ENCODE results near the gene LRP8.

Gene LRP8

DNA sequence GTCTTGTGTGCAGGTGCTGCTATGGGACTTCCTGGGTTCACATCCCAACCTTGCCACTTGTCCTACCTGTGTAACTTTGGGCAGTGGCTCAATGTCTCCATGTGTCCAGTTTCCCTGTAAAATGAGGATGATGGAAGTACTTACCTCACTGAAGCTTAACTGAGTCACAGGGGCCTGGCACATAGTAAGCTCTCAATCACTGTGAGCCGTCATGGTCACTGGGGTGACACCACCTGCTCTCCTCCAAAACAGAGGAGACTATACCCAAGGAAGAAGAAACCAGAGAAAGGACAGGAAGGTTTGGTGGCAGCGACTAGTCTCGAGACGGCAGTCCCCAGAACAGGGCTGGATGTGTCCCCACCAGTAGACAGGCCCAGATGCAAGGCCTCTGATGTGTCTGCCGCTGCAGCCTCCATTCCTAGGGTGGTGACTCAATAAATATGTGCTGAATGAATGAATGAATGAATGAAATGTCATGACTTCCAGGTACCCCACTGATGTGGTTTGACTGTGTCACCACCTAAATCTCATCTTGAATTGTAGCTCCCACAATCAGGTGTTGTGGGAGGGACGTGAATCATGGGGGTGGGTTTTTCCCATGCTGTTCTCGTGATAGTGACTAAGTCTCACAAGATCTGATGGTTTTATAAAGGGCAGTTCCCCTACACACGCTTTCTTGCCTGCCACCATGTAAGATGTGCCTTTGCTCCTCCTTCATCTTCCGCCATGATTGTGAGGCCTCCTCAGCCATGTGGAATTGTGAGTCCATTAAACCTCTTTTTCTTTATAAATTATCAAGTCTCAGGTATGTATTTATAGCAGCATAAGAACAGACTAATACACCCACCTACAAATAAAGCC is 13.0 kb upstream of the LRP8 start:
- in situ Hi-C loops (cut with MboI; ENCODE audit: low sequenced_read_pairs): no loop called here

DNA sequence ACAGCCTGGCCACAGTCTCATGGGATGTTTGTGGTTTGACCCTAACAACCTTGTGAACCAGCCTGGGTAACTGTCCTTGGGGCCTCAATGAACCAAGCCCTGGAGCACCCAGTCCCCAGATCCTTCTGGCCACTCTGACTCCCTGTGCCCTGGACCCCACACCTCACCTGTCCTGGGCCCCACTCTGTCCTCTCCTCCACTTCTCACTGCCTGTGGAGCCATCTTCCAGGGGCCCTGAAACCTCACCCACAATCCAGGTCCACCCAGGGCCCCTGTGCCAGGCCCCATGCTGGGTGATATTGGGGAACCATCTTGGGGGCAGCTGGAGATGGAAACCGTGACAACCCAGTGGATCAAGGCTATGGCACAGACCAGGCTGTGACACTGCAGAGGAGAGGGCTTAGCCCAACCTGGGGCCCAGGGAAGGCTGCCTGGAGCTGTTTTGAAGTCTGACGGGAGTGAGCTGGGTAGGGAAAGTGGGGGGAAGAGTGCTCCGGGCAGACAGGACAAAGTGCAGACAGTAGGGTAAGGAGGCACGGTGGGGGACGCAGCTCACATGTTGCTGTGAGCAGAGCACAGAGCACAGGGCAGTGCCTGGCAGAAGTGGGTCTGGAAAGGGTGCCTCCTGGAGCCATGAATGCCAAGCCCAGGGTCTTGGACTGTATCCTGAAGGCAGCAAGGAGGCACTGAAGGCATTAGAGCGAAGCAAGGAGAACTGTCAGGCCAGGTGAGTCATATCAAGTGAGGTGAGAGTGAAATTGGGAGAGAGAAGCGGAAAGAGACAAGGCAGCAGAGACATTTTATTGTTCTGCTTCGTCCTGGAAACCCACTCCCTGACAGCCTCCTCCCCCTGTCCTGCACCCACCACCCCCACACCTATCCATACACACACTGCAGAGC is 12.1 kb upstream of the LRP8 start:
- in situ Hi-C loops (cut with MboI; ENCODE audit: low sequenced_read_pairs): no loop called here

DNA sequence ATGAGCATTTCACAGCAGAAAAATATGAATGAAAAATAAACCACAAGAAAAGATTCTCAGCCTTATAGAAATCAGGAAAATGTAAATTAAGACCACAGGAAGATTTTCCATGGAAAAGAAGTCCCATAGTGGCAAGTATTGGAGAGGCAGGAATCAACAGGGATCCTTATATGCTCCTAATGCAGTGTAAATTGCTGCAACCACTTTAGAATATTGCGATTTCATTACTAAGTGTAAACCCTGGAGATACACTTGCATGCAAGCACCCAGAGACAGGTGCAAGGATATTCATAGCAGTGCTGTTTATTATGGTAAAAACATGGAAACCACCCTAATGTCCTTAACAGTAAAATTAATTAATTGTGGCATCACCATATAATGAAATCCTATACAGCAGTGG is 10.6 kb upstream of the LRP8 start:
- in situ Hi-C loops (cut with MboI; ENCODE audit: low sequenced_read_pairs): no loop called here

DNA sequence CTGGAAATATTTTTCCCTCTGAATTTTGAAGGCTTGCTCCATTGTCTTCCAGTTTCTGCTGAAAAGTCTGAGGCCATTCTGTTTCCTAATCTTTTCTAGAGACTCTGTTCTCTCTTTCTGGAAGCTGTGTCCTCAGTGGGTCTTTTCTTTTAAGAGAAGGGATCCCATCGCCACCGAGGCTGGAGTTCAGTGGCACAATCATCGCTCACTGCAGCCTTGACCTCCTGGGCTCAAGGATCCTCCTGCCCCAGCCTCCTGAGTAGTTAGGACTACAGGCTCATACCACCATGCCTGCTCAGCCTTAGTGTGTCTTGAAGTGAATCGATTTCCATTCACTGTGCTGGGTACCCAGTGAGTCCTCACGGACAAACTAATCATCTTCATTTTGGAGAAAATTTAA is 9.6 kb upstream of the LRP8 start:
- in situ Hi-C loops (cut with MboI; ENCODE audit: low sequenced_read_pairs): no loop called here

DNA sequence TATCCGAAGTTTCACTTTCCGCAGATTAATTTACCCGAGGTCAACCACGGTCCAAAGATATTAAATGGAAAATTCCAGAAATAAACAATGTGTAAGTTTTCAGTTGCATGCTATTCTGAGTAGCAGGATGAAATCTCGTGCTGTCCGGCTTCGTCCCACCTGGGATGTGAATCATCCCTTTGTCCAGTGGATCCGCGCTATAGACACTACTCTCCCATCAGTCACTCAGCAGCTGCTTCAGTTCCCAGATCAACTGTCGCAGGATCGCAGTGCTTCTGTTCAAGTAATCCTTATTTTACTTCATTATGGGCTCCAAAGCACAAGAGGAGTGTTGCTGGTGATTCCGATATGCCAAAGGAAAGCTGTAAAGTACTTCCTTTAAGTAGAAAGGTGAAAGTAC is 8.3 kb upstream of the LRP8 start:
- in situ Hi-C loops (cut with MboI; ENCODE audit: low sequenced_read_pairs): no loop called here

DNA sequence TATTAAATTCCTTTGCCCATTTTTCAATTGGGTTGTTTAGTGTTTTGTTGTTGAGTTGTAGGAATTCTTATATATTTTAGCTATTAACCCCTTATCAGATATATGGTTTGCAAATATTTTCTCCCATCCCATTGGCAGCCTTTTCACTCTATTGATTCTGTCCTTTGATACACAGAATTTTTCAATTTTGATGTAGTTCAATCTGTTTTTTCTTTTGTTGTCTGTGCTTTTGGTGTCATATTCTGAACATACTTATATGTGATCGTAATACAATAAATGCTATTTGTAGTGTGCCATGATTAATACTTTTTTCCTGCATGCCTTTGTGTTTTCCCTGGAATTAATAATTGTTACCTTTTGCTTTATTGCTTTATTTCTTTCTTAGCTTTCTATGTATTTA is 7.8 kb upstream of the LRP8 start:
- in situ Hi-C loops (cut with MboI; ENCODE audit: low sequenced_read_pairs): no loop called here

DNA sequence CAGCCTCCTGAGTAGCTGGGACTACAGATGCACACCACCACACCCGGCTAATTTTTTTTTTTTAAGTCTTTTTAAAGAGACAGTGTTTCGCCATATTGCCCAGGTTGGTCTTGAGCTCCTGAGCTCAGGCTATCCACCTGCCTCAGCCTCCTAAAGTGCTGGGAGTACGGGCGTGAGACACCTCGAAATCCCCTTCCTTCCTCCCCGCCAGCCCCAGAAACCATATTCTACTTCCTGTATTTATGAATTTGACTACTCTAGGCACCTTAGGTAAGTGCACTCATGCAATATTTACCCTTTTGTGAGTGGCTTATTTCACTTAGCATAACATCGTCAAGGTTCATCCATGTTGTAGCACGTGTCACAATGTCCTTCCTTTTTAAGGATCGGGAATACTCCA is 6.9 kb upstream of the LRP8 start:
- in situ Hi-C loops (cut with MboI; ENCODE audit: low sequenced_read_pairs): no loop called here

DNA sequence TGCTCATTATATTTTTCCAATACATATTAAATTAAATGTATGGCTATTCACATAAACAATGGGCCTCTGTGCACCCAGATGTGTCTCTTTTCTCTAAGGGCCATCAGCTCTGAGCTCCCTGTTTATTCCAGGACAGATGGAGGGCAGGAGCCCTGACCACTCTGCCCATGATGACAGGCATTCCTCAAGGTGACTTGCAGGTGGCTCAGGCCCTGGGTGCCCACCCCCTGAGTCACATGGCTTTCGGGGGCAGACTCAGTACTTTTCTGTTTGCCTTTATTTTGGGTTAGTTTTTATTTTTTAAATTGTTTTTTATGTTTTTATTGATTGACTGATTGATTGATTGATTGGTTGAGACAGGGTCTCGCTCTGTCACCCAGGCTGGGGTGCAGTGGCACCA is 6.4 kb upstream of the LRP8 start:
- in situ Hi-C loops (cut with MboI; ENCODE audit: low sequenced_read_pairs): no loop called here

DNA sequence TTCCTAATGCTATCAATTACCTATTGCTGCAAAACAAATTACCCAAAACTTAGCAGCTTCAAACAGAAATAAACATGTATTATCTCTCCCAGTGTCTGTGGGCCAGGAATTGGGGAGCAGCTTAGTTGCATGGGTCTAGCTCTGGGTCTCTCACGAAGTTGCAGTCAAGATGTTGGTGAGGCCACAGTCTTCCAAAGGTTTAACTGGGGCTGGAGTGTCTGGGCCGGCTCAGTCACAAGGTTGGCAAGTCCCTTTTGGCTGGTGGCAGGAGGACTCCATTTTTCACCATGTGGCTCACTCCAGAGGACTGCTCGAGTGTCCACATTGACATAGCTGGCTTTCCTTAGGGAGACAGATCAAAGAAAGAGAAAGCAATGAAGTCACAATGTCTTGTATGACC is 5.0 kb upstream of the LRP8 start:
- in situ Hi-C loops (cut with MboI; ENCODE audit: low sequenced_read_pairs): no loop called here

DNA sequence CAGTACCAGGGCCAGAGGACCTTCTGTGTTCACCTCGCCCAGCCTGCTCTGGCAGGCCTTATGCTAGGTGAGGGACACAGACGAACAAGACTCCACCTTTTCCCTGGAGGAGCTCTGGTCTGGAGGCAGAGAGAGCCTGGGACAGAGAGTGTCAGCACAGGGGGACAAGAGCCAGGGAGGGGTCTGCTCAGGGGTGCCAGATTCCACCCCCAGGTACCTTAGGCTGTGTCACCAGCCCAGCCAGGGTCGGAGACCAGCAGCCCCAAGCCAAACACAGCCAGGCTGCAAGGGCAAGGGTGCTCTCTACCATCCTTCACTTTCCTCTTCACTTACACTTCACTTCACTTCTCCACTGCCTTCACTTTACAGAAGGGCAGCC is 4.3 kb upstream of the LRP8 start:
- in situ Hi-C loops (cut with MboI; ENCODE audit: low sequenced_read_pairs): no loop called here

DNA sequence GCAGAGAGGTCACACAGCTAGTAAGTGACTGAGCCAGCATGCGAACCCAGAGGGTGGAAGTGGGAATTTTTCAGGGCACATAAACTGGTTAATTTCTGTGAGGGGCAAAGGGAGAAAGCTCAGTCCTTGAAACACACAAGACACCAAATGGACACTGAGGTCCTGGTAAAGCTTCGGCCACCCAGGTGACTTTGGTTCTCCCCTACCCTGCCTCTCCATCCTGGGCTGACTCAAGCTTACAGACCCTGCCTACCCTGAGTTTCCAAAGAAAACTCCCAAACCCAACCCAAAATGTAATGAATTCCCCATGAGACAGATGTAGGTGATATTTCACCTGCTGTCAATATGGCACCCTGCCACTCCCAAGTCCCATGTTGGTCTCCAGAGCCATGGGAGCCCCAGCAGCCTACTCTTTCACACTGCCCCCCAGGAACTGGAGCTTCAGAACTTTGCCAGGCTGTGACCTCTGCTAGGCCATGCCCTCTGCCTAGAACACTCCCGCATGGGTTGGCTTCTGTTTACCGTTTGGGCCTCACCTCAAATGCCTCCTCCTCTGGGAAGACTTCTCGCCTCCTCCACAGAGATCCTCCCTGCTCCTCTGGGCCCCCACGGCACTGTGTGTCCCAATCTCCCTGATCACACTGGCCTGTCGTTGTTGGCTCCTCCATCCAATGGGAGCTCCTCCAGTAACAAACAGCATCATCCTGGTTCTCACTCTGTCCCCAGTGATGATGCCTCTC is 3.7 kb upstream of the LRP8 start:
- in situ Hi-C loops (cut with MboI; ENCODE audit: low sequenced_read_pairs): no loop called here

DNA sequence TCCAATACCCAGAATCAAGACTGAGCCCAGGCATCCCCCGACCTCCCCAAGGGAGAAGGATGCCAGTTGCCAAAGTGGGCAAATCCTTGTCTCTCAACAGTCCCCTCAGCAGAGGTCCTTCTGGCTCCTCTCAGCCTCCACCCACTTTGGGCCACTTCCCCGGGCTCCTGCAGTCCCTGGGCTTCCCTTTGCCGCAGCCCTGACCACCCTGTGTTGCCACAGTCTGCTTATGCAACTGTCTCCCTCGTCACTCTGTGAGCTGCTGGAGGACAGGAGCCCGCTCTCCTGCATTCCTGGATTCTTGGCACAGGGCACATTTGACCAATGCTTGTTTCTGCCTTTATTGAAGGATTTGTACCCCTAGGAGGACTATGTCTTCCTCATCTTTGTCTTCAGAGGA is 2.9 kb upstream of the LRP8 start:
- in situ Hi-C loops (cut with MboI; ENCODE audit: low sequenced_read_pairs): no loop called here

DNA sequence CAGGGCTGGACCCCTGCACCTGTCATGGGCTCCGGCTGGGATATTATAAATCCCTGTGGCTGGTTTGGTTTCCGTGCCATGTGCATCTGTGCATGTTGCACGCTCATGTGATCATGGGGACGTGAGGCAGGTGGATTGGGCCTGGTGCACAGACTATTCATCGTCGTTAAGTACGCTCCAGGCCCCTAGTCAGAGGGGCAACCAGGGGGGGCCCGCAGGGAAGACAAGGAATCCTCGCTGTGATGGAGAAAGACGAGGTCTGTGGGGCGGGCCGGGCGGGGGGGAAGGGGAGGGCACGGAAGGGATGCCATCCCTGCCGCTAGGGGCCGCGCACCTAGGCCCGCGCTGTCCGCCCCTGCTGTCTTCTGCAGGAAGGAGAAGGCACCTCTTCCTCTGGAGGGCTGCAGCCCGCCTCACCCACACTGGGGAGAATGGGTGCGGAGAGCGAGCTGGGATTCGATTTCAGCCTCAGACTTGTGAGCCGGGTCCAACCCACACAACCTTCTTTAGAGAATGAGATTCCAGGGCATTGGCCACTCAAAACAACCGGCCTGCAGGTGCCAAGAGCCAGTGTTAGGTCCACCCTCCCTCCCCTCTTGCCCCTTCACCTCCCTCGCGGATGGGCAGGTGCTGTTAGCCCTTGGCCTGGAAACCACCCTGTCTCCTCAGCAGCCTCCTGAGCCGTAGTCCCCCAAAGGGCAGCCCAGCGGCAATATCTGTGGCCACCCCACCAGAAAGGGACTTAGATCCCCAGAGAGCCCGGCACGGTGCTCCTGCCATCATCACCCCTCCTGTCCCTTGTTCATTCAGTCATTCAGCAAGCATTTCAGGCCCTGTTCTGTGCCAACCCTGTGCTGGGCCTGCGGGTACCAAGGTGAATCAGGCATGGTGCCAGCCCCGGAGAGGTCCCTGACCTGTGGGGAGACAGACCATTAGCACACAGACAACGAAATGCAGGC is 950 bp upstream of the LRP8 start:
- in situ Hi-C loops (cut with MboI; ENCODE audit: low sequenced_read_pairs): no loop called here

DNA sequence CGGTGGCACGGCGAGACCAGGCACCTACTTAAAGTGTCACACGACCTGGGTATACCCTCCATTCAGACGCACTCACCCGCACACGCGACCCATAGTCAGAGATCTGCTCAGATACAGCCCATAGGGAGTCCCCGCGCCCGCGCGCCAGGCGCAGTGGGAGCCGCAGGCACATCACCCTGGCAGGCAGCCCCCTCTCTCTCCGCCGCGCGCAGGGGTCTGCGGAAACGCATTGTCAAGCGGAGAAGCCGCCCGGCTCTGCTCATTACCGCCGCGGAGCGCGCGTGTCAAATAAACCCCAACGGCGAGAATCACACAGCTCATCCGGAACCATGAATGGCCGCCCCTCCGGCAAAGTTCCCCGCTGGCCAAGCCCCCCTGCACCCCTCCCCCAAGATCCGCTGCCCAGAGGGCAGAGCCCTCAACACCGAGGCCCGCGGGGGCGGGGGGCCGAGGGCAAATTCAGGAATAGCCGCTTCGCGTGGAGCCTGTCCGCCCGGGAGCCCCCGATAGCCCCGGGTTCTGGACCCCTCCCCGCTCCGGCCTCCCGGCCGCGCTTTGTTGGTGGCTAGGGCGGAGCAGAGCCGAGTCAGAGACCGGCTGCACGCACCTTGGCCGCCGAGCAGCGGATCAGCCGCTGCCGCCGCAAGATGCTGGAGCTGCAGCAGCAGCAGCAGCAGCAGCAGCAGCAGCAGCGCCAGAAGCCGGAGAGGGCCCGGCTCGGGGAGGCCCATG is 522 bp downstream of the LRP8 start:
- in situ Hi-C loops (cut with MboI; ENCODE audit: low sequenced_read_pairs): no loop called here

DNA sequence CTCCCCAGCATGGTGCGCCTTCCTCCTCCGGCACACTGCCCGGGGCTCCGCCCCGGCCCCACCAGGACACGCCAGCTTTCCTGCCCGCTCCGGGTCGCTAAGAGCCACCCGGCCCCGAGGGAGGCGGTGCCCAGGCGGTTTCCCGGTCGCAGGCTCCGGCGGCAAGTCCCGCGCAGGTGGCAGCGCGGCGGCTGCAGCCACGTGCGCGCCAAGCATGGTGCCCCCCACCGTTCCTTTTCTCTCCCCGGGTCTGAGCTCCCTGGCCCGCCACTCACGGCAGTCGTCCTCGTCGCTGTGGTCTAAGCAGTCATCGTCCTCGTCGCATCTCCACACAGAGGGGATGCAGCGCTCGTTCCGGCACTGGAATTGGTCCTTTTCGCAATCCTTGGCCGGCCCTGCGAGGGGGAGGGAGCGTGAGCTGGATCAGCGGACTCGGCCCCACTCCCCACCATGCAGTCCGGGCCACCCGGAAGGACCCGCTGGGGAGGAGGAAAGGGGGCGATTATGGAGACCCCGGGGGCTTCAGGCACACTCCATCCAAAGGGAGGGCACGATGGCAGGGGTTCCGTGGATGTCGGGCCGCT is 1.2 kb downstream of the LRP8 start:
- in situ Hi-C loops (cut with MboI; ENCODE audit: low sequenced_read_pairs): no loop called here

DNA sequence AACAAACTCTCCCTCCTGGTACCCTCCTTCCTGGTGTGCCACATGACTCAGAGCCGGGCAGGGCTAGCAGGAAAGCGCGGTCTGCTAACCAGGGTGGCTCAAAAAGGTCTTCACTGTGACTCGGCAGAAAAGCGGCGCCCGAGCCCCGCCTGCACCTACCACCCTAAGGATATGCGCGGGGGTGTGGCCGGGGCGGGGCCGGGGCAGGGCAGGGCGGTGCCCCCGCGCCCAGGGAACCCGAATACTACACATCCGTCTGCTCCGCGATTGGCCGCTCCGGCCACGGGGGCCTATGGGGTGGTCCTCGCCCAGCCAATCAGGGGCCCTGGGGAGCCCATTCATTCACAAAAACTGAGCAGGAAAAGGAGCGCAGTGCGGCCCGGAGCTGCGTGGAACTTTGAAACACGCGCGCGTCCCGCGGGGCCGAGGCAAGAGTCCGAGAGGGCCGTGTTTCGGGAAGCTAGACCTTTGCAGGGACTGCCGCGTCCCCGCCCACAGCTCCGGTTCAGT is 1.7 kb downstream of the LRP8 start:
- in situ Hi-C loops (cut with MboI; ENCODE audit: low sequenced_read_pairs): no loop called here

DNA sequence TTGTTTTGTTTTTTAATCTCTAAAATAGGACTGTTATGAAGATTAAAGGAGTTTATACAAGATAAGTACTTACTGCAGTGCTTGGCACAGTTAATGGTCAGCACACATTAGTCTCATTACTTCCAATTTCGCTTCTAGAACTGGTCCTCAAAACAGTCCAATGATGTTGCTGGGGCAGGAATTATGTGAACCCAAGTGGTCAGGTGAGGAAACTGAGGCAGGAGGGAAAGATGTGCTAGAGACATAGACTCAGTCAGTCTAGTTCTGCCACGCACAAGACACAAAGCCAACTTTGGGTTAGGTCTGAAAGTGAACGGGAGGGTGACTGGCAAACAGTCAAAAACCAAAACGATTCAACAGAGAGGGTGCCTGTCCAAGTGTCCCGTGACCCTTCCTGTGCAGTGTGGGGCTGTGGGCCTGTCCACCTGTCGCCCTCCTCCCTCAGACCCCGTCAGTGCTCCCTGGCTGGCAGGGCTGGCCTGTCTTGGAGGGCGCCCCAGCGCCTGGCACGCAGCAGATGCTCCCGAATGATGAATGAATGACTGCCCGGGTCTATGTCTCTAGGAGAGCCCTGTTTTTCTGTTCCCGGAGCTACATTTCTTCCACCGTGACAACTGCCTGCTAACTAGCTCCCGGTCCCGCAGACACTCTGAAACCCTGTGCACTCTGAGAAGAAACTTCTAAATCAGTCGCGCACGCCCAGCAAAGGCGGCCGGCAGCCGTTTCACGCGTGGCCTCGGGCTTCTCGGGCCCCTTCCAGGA is 2.4 kb downstream of the LRP8 start:
- in situ Hi-C loops (cut with MboI; ENCODE audit: low sequenced_read_pairs): no loop called here

DNA sequence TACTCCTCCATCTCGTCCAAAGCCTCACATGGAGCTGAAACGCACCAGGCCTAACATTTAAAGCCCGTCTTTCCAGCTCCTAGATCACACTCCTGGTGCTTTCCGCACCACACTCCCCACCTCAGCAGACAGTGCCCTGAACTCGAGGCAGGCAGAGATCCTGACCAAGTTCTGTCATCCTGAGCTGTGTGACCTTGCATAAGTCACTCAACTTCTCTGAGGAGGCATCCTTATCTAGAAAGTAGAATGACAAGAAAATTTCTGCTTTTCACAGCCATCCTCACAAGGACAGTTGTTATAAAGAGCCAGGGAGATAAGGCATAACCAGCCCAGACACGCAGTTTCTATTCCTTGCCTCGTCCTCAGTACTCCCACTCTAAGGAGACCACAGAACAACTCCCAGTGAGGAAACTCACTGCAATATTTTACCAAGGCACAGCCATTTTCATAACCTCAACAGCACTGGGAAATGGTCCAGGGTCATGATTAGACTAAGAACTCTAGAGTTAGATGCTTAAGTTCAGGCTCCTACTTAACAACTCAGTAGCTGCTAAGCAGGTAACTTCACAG is 3.1 kb downstream of the LRP8 start:
- in situ Hi-C loops (cut with MboI; ENCODE audit: low sequenced_read_pairs): no loop called here

Measured in HL-60/S4 treated with retinoic acid at 250 ng/mL for 4 days and 3 days (cell line).